GM20000 (cell line): Measurements from ENCODE around the gene NUDT22.

ENCODE experiments used
- DNase-seq: peaks from one replicate; pipeline ENCODE4 v3.0.0; 2012; ENCODE audit warnings: low spot score
- TF ChIP-seq, protein P1 (sequence below): IDR thresholded peaks from 2 replicates; pipeline ENCODE4 v1.5.1; 2012; ENCODE audit warnings: mild to moderate bottlenecking, control low read depth; ENCODE audit errors: extremely low read depth, missing control alignments

Gene NUDT22

DNA sequence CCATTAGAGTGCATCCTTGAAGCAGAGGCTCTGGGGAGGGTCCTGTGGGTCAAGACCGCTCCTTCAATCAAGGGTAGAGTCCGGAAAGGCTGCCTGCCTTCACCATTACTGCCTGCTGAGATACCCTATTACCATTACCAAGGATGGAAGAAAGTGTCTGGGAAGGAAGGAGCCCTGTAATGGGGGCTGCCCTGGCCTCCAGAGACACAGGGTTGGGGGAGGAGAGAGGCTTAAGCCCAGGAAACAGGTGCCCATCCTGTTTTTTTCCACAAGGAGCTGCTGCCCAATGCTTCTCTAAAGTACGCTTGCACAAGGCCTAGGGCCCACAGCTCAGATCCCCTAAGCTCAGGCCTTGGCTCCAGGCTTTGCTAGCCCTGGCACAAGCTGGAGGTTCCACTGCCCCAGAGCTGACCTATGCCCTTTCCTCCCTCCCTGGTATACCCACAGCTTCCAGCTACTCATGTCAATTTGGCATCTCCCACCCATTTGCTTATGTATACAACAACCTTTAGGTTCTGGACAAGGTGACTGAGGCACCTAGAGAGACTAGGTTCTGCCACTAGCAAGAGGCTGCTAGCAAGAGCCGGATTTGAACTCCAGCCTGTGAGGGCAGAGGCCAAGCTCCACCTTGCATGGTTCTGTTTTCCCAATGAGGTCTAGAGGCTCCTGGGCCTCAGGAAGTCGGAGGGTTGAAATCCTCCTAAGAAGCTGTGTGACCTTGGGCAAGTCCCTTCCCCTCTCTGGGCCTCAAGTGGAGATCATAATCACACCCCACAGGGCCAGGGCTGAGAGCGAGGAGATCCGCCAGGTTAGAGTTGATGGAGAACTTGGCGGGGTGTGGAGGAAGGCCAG, 23.7 kb downstream of the NUDT22 start:
- no peak for DNase-seq
- TF ChIP-seq, protein P1, sequence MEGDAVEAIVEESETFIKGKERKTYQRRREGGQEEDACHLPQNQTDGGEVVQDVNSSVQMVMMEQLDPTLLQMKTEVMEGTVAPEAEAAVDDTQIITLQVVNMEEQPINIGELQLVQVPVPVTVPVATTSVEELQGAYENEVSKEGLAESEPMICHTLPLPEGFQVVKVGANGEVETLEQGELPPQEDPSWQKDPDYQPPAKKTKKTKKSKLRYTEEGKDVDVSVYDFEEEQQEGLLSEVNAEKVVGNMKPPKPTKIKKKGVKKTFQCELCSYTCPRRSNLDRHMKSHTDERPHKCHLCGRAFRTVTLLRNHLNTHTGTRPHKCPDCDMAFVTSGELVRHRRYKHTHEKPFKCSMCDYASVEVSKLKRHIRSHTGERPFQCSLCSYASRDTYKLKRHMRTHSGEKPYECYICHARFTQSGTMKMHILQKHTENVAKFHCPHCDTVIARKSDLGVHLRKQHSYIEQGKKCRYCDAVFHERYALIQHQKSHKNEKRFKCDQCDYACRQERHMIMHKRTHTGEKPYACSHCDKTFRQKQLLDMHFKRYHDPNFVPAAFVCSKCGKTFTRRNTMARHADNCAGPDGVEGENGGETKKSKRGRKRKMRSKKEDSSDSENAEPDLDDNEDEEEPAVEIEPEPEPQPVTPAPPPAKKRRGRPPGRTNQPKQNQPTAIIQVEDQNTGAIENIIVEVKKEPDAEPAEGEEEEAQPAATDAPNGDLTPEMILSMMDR: no peak

DNA sequence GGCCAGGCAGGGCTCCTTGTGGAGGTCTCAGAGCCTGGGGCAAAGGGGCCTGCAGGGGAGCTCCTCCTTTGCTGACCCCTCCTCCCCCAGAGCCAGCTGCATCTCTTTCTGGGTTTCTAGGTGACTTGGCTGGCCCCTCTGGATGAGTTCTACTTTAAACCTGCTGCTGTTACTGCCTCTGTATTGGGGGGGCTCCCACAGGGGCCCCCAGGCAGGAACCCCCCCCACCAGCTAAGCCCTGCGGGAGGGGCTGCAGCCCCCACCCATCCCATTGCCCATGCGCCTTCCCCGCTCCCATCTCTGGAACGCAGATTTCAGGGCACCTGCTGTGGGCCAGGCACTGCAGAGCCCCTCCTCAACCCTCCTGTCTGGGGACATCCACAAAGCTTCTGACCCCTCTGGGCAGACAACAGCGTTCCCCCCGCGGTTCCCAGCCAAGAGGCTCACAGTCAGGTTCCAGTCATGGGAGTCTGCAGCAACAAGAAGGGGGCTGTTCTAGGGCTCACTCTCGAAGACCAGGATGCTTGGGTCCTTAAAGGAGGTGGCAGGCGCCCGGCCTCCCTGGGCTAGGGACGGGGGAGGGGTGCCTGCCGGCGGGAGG, 24.4 kb downstream of the NUDT22 start:
- no peak for DNase-seq

DNA sequence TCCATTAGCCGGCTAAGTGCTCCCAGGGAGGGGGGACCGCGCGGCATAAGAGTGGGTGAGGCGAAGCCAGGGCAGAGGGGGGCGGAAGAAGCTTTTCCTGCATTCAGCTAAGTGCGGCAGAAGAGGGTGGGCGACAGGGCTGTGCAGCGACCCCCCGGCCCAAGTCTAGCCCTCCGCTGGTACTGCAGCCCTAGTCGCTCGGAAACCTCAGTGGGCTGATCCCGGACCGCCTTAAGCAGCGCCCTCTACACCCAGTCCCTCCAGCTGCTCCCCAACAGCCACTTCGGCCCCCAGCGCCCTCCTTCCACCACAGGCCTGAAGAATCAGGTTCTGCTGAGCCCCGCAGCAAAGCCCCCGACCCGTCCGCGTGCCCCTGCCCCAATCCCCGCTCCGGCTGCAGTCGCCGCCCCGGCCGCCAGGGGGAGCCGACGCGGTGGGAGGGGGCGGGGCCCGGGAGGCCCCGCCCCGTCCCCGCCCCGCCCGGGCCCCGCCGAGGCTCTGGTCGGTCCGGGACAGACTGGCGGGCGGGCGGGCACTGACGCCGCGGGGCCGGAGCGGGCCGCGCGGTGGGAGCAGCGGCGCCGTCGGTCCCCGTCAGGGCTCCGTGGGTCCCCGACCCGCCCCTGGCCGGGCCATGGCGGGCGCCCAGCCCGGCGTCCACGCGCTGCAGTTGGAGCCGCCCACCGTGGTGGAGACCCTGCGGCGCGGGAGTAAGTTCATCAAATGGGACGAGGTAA, 25.1 kb downstream of the NUDT22 start, which contains the start of gene PLCB3:
PLCB3 (plus strand) TSS at position 515 of the 737 bp plus-strand sequence; CDS start at position 635, 120 bp downstream.
- DNase-seq: peak; percentile 97
- TF ChIP-seq, protein P1: peak; percentile 75

More for the DNA sequence above, 24.4 kb downstream of the NUDT22 start:
- TF ChIP-seq, protein P1: no peak

DNA sequence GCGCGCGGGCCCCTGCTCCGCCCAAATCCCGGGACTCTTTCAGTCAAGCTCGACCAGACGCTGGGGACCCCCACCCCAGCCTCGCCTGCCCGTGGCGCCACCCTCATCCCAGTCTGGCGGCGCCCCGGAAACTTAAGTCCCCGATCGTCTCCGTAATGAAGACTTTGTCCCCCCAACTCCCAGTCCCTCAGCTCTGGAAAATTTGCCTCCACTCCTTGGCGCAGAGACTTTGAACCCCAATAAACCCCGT, 25.6 kb downstream of the NUDT22 start:
- DNase-seq: no peak
- TF ChIP-seq, protein P1: no peak

DNA sequence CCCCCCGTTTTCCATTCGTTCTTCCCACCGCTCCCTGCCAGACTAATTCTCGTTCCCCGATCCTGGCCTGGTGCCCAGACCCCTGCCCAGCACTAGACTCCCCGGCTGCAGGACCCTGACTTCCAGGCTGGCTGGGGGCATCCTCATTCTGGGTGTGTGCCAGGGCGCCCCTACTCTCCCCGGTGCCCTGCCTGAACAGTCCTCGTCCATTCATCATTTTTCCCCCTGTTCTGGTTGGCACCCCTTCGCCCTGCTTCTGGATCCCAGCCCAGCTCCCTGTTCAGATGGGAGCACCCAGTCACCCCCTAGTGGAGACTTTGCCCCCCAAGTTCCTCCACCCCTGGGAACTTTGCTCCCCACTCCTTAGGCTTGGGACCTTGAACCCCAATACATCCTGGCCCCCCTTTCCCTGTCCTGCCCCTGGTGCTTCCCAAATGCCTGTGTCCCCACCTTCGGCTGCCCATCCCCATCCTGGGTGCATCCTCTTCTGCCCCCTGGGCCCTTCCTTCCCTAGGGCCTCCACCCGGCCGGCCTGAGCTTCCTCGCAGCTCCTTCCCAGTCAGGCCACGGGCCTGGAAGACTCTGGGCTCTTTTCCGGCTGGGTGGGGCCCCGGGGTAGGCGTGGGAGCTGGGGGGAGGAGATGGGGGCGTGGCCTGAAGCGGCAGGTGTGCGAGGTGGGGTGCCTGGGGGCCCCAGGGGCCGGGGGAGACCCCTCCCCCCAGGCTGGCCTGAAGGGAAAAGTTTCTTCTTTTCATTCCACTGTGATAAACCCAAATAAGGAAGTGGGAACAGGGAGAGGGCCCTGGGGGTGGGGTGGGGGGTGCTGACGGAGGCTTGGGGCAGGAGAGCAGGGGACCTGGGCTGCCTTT, 26.2 kb downstream of the NUDT22 start:
- peak; percentile 69 for DNase-seq
- TF ChIP-seq, protein P1: peak; percentile 41

DNA sequence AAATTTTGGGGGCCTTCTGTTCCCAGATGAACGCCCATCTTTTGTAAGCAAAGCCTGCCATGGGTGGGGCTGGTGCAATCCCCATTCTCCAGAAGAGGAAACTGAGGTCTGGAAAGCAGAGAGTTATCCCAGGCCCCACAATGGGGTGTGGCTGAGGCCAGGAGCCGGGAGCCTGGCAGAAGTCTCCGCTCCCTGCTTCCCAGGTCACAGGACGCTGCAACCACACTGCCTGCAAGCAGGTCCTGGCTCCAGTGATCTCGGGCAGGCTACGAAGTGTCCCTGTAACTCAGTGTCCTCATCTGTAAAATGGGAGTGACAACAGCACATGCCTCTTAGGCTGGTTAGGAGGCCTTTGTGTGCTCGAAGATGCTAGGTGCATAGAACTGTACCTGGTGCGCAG, 27.0 kb downstream of the NUDT22 start:
- TF ChIP-seq, protein P1: no peak

More for the DNA sequence above, 27.0 kb downstream of the NUDT22 start:
- no peak for DNase-seq
